ENCODE results near the gene ARHGAP19. TPM values are rescaled to one million over a fixed set of nuclear protein-coding genes. Genes with fewer than 3 reads are reported as not detected.

Gene ARHGAP19
- total and polyA plus RNA-seq, 2 of the 8 experiments (the other 6 are each of a cell fraction or from before 2014, with no cell fraction given): 13.3 to 32.1 TPM

GRCh38 chr10:97256356-97256755 lies 36.1 kb downstream of the ARHGAP19 start (continued):
- TF ChIP-seq ATF3 (IDR thresholded peaks at IDR 0.05; ENCODE audit: insufficient read depth, low read depth, low read length) (no peak), BCL11A (IDR thresholded peaks at IDR 0.05; ENCODE audit: low read depth in 2 of 2, low read length in 2 of 2) (no peak), RAD21 (IDR thresholded peaks at IDR 0.05 in 1 of 2, conservative IDR thresholded peaks at IDR 0.05 in 1 of 2; ENCODE audit: low read depth in 2 of 2, low read length in 2 of 2) (no peak), PHF8 (conservative IDR thresholded peaks at IDR 0.05; ENCODE audit: low read depth, low read length) (no peak)
